ENCODE results near the gene GNB1. TPM values are rescaled to one million over a fixed set of nuclear protein-coding genes. Genes with fewer than 3 reads are reported as not detected.

The GNB1 gene
- total RNA-seq, 1 donor from 2014 or later = 427 TPM

DNA sequence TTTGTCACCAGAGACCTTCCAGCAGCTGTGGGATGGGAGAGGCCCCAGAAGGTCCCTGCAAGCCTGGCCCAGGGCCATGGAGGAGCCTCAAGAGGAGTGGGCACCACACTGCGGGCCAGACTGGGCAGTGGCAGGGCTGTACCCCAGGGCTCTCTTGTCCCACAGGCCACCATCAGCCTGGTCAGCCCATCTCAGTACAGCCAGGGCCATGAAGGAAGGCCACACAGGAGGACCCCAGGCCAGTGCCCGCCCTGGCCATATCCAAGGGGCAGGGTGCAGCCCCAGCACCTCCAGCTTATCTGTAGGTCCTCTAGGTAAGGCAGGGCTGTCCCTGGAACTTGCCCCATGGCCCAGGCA is 3.1 kb upstream of the GNB1 start:
- H3K4me3 Mint-ChIP-seq (ENCODE audit: unreplicated experiment) = no peak overlapping the region
- no peak overlapping the region for H3K27ac Mint-ChIP-seq (ENCODE audit: unreplicated experiment)
- H3K9me3 Mint-ChIP-seq (ENCODE audit: unreplicated experiment) = no peaks in the 10 kb centered on the region
- H3K36me3 Mint-ChIP-seq (ENCODE audit: low read depth, unreplicated experiment) = peaks cover 4% of the 10 kb centered on the region
- H3K27me3 Mint-ChIP-seq (ENCODE audit: unreplicated experiment) = peaks cover 22% of the 10 kb centered on the region
- peaks cover 20% of the 10 kb centered on the region for H3K4me1 Mint-ChIP-seq (ENCODE audit: unreplicated experiment)
- TF ChIP-seq, protein P1, sequence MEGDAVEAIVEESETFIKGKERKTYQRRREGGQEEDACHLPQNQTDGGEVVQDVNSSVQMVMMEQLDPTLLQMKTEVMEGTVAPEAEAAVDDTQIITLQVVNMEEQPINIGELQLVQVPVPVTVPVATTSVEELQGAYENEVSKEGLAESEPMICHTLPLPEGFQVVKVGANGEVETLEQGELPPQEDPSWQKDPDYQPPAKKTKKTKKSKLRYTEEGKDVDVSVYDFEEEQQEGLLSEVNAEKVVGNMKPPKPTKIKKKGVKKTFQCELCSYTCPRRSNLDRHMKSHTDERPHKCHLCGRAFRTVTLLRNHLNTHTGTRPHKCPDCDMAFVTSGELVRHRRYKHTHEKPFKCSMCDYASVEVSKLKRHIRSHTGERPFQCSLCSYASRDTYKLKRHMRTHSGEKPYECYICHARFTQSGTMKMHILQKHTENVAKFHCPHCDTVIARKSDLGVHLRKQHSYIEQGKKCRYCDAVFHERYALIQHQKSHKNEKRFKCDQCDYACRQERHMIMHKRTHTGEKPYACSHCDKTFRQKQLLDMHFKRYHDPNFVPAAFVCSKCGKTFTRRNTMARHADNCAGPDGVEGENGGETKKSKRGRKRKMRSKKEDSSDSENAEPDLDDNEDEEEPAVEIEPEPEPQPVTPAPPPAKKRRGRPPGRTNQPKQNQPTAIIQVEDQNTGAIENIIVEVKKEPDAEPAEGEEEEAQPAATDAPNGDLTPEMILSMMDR (IDR thresholded peaks at IDR 0.05; ENCODE audit: unreplicated experiment) = no peak
- no peak for DNase-seq (ENCODE audit: low spot score)

DNA sequence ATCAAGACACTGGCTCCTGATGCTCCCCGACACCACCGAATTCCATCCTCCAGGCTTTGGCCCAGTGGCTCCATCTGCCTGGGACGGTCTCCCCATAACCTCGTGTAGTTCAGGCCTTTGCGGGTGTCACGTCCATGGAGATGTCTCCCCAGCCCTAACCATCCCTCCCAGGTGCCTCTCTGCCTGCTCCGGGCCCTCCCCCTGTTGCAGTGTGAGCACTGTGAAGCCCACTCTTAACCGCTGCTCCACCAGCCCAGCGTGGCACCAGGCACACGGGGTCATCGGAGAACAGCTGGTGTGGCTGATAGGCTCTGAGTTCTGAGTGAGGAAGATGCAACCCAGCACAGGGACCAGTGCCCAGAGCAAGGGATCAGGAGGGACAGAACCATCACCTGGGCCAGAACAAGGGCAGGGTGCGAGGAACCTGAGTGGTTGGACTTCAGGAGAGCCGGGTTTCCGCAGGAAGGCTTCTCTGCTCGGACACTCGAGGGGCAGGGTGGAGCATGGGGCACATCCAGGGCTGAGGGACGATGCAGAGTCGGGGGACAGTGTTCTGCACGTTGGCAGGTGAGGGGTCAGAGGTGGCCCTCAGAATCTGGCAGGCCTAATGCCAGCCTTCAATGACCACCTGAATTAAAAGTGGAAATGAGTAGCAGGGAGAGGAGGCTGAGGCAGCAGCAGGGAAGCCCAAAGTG is 2.6 kb upstream of the GNB1 start:
- Mint-ChIP-seq H3K27me3 (ENCODE audit: unreplicated experiment) (peaks cover 24% of the 10 kb centered on the region), H3K4me3 (ENCODE audit: unreplicated experiment) (no peak overlapping the region), H3K4me1 (ENCODE audit: unreplicated experiment) (peaks cover 24% of the 10 kb centered on the region), H3K27ac (ENCODE audit: unreplicated experiment) (no peak overlapping the region), H3K36me3 (ENCODE audit: low read depth, unreplicated experiment) (peaks cover 6% of the 10 kb centered on the region), H3K9me3 (ENCODE audit: unreplicated experiment) (no peaks in the 10 kb centered on the region)
- TF ChIP-seq, protein P1 (IDR thresholded peaks at IDR 0.05; ENCODE audit: unreplicated experiment) = no peak
- no peak for DNase-seq (ENCODE audit: low spot score)

DNA sequence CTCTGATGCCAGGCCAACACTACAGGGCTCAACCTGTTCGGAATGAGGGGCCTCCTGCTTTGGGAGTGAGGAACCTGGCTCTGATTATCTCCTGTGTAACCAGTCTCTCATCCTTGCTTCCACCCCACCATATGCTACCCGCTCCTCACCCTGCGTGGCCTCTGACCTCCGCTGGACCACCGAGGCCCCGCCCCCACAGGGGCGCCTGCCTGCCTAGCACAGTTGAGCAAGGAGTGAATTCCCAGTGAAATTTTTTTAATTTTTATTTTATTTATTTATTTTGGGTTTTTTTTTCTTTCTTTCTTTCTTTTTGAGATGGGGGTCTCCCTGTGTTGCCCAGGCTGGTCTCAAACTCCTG is 1.9 kb upstream of the GNB1 start:
- H3K27me3 Mint-ChIP-seq (ENCODE audit: unreplicated experiment) = peaks cover 24% of the 10 kb centered on the region
- no peak for DNase-seq (ENCODE audit: low spot score)

DNA sequence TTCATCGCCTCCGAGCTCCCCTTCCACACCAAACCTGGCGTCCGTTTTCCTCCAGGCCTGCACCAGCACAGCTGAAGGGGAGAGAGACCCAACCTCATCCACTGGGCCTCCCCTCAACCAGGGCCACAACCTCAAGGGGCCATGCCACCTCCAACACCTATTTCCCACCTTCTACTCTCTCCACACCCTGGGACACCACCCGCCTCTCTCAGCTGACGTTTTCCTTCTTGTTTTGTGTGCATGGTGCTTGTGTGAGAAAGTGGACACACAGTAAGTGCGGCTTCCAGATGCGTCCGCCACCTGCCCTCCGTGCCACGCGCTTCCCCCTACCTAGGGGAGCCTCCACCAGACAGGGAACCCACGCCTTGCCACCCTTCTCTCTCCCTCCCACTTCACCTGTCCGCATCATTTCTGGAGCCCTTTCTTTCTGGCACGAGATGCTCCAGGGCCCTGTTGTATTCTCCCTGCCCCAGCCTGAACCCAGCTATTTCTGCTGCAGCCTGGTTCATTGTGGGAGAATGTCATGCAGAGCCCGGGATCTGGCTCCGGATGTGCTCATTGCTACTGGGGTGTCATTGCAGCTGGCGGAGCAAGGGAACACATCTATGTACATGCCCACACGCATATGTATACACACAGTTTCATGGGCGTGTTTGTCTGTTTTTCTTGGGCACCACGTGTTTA is 1.3 kb upstream of the GNB1 start:
- H3K27me3 Mint-ChIP-seq (ENCODE audit: unreplicated experiment) = peaks cover 24% of the 10 kb centered on the region
- H3K9me3 Mint-ChIP-seq (ENCODE audit: unreplicated experiment) = no peaks in the 10 kb centered on the region
- peaks cover 6% of the 10 kb centered on the region for H3K36me3 Mint-ChIP-seq (ENCODE audit: low read depth, unreplicated experiment)
- TF ChIP-seq, protein P1 (IDR thresholded peaks at IDR 0.05; ENCODE audit: unreplicated experiment) = no peak
- H3K4me3 Mint-ChIP-seq (ENCODE audit: unreplicated experiment) = peak overlapping the region; percentile 94
- peak overlapping the region; percentile 90 for H3K27ac Mint-ChIP-seq (ENCODE audit: unreplicated experiment)
- DNase-seq (ENCODE audit: low spot score) = no peak
- H3K4me1 Mint-ChIP-seq (ENCODE audit: unreplicated experiment) = peaks cover 30% of the 10 kb centered on the region

More for the DNA sequence above, 1.9 kb upstream of the GNB1 start:
- H3K27ac Mint-ChIP-seq (ENCODE audit: unreplicated experiment) = peak overlapping the region; percentile 90
- peaks cover 29% of the 10 kb centered on the region for H3K4me1 Mint-ChIP-seq (ENCODE audit: unreplicated experiment)
- H3K36me3 Mint-ChIP-seq (ENCODE audit: low read depth, unreplicated experiment) = peaks cover 6% of the 10 kb centered on the region
- TF ChIP-seq, protein P1 (IDR thresholded peaks at IDR 0.05; ENCODE audit: unreplicated experiment) = no peak
- no peaks in the 10 kb centered on the region for H3K9me3 Mint-ChIP-seq (ENCODE audit: unreplicated experiment)
- peak overlapping the region; percentile 94 for H3K4me3 Mint-ChIP-seq (ENCODE audit: unreplicated experiment)

All from endothelial cell (in vitro differentiated cells).